Ishikawa (cell line): ENCODE results near the gene COMTD1.

ENCODE experiments used
- CEBPB ChIP-seq: IDR thresholded peaks from 2 replicates; pipeline ENCODE4 v1.6.1; 2012
- CREB1 ChIP-seq: IDR thresholded peaks from 2 replicates; pipeline ENCODE4 v1.6.1; 2012; ENCODE audit warnings: low read depth
- EGR1 ChIP-seq: IDR thresholded peaks from 2 replicates; pipeline ENCODE4 v1.6.1; 2012
- EP300 ChIP-seq: IDR thresholded peaks from 2 replicates; pipeline ENCODE4 v1.6.1; 2012; ENCODE audit warnings: borderline replicate concordance
- FOXM1 ChIP-seq: IDR thresholded peaks from 2 replicates; pipeline ENCODE4 v1.6.1; 2012; ENCODE audit warnings: low read depth, borderline replicate concordance
- MAX ChIP-seq: IDR thresholded peaks from 2 replicates; pipeline ENCODE4 v1.6.1; 2012
- NFIC ChIP-seq: IDR thresholded peaks from 2 replicates; pipeline ENCODE4 v1.6.1; 2012
- RAD21 ChIP-seq: IDR thresholded peaks from 2 replicates; pipeline ENCODE4 v1.6.1; 2012; ENCODE audit warnings: low read depth
- REST ChIP-seq: IDR thresholded peaks from 2 replicates; pipeline ENCODE4 v1.6.1; 2012; ENCODE audit warnings: low read depth, mild to moderate bottlenecking
- TAF1 ChIP-seq: IDR thresholded peaks from 2 replicates; pipeline ENCODE4 v1.6.1; 2012; ENCODE audit warnings: low read depth, mild to moderate bottlenecking
- TCF12 ChIP-seq: IDR thresholded peaks from 2 replicates; pipeline ENCODE4 v1.6.1; 2012; ENCODE audit warnings: low read depth
- TEAD4 ChIP-seq: IDR thresholded peaks from 2 replicates; pipeline ENCODE4 v1.6.1; 2012
- USF1 ChIP-seq: IDR thresholded peaks from 2 replicates; pipeline ENCODE4 v1.6.1; 2012
- YY1 ChIP-seq: IDR thresholded peaks from 2 replicates; pipeline ENCODE4 v1.6.1; 2012; ENCODE audit warnings: low read depth
- ZBTB7A ChIP-seq: IDR thresholded peaks from 2 replicates; pipeline ENCODE4 v1.6.1; 2012; ENCODE audit warnings: low read depth

The COMTD1 gene

GRCh38 chr10:75202321-75203045, 33.3 kb downstream of the COMTD1 start:
- TF ChIP-seq EGR1: no peak
- TF ChIP-seq NFIC: 0 out of 2 replicates have a peak, but pooled peaks have one; percentile 17

GRCh38 chr10:75201793-75202307, 33.9 kb downstream of the COMTD1 start:
- TF ChIP-seq TCF12 (no peak), USF1 (no peak), YY1 (no peak), MAX (no peak), CEBPB (no peak), EP300 (no peak), REST (no peak), TAF1 (no peak), NFIC (no peak), RAD21 (no peak), TEAD4 (no peak), ZBTB7A (no peak), EGR1 (no peak), CREB1 (no peak), FOXM1 (no peak)

- no peak for TF ChIP-seq CEBPB
- TF ChIP-seq EGR1: no peak
- TF ChIP-seq YY1: no peak
- no peak for TF ChIP-seq TCF12
- no peak for TF ChIP-seq RAD21
These were observed 37.9 kb downstream of the COMTD1 start for GRCh38 chr10:75197906-75198305.

GRCh38 chr10:75197066-75197465, 38.7 kb downstream of the COMTD1 start:
- no peak for TF ChIP-seq YY1
- no peak for TF ChIP-seq EGR1
- TF ChIP-seq REST: no peak
- TF ChIP-seq CREB1: no peak

GRCh38 chr10:75195035-75195763, 40.6 kb downstream of the COMTD1 start:
- TF ChIP-seq ZBTB7A: no peak
- TF ChIP-seq TCF12: no peak
- TF ChIP-seq TEAD4: no peak
- no peak for TF ChIP-seq EGR1
- no peak for TF ChIP-seq YY1
- no peak for TF ChIP-seq MAX
- no peak for TF ChIP-seq CEBPB
- no peak for TF ChIP-seq RAD21
- TF ChIP-seq EP300: no peak
- no peak for TF ChIP-seq TAF1
- no peak for TF ChIP-seq REST
- TF ChIP-seq CREB1: no peak
- TF ChIP-seq FOXM1: no peak
- no peak for TF ChIP-seq NFIC
